Measurements from ENCODE around the gene APOBEC3A.
"Not testable (repeated sequence)": the region's sequence is repeated elsewhere in the genome, so short reads cannot be mapped to it uniquely, and the experiment has no call there.

The APOBEC3A gene

GRCh38 chr22:38981992-38982927 lies 24.9 kb downstream of the APOBEC3A start, which contains the start of gene APOBEC3B:
TSS of gene APOBEC3B (plus strand) at chr22:38982347. CDS start at chr22:38982454, 107 bp downstream.
- peak; percentile 59 to 75 for DNase-seq

- DNase-seq: peak in 1 of 2 donors; percentile 59
Measured at GRCh38 chr22:38984224-38984623, 26.8 kb downstream of the APOBEC3A start.

DNA sequence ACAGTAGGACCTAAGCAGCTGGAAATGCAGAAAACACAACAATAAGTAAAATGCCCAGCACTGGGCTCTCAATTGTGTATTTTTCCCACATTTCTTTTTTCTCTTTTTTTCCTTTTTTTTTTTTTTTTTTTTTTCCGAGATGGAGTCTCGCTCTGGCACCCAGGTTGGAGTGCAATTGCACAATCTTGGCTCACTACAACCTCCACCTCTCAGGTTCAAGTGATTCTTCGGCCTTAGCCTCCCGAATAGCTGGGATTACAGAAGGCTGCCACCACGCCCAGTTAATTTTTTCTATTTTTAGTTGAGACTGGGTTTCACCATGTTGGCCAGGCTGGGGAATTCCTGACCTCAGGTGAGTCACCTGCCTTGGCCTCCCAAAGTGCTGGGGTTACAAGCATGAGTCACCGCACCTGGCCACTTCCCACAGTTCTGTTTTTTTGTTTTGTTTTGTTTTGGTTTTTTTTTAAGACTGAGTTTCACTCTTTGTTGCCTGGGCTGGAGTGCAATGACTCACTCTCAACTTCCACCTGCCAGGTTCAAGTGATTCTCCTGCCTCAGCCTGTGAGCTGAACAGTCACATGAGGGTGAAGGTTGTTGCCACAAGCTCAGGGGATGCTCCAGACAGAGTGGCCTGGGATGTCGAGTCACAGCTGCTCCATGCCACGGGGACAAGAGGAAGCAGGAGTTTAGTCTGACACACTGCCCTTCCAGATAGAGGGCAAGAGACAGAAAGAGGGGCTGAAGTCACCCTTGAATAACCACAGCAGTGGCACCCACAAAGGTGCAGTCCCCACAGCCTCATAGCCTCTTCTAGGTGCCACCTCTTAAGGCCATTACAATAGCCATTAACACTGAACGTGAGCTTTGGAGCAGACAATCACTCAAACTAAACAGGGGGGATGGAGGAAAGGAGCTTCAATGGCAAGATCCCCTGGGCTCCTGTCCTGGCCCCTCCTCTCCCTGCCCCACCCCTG lies 27.7 kb downstream of the APOBEC3A start:
- peak in 1 of 2 donors; percentile 43 for DNase-seq

- no peak for DNase-seq
Measured at GRCh38 chr22:38986629-38987028, 29.2 kb downstream of the APOBEC3A start.

DNA sequence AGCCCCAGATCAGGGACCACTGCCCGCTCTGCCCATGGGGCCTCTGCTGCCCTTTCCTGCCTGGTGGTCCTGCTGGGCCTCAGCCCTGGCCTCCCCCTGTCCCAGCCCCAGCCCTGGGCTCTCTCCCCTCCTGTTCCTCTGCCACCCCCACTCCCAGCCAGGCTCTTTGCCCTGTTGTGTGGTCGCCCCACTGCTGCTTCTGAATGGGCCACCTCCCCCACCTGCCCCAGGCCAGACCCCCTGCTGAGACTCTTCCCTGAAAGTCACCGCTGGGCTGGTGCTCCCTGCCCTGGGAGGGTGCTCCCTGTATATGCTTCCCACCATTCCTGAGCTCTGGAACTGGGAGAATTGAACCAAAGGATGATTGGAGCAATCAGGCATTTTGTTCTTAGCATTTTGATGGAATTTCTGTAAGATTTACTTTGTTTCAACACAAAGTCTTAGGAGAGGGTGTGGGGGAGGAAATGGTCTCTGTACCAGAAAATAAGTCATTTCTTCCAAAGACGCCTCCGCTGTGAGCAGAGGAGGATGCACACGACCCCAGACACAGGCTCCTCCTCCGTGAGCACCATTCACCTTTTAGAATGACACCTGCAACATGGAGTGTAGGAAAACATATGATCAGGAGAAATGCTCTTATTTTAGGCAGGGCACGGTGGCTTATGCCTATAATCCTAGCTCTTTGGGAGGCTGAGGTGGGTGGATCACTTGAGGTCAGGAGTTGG lies 29.9 kb downstream of the APOBEC3A start:
- DNase-seq: no peak

GRCh38 chr22:38989466-38989865 lies 32.1 kb downstream of the APOBEC3A start:
- DNase-seq: peak in 1 of 2 donors; percentile 12

DNA sequence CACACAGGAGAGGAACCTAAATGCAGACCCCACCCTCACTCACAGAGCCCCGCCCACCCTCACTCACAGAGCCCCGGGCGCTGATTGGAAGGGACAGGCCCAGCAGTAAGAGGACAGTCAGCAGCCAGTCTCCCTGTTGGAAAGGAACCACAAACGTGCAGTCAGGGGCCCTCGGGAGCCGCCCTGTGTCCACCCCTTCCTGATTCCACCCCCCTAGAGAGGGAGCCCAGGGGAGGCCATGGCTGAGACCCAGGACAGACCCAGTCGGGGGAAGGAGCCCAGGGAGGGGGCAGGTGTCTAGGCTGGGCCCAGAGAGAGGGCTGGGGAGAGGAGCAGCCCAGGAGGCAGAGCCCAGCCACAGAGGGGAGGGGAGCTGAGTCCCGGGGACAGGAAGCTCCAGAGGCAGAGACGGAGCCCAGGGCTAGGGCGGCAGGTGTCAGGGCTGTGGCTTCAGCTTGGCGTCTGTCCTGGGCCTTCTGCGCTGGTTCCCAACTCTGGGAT lies 35.5 kb downstream of the APOBEC3A start:
- DNase-seq: not testable (repeated sequence)

- DNase-seq: no peak
Measured at GRCh38 chr22:38996105-38996504, 38.7 kb downstream of the APOBEC3A start.

- DNase-seq: no peak
Measured at GRCh38 chr22:38997518-38997917, 40.1 kb downstream of the APOBEC3A start.

GRCh38 chr22:39003165-39003638 lies 45.8 kb downstream of the APOBEC3A start:
- peak; percentile 43 to 87 for DNase-seq

- DNase-seq: no peak
Measured at GRCh38 chr22:39007177-39007576, 49.8 kb downstream of the APOBEC3A start.

- peak in 1 of 2 donors; percentile 80 for DNase-seq
Measured at GRCh38 chr22:39008271-39008850, 51.0 kb downstream of the APOBEC3A start.

DNA sequence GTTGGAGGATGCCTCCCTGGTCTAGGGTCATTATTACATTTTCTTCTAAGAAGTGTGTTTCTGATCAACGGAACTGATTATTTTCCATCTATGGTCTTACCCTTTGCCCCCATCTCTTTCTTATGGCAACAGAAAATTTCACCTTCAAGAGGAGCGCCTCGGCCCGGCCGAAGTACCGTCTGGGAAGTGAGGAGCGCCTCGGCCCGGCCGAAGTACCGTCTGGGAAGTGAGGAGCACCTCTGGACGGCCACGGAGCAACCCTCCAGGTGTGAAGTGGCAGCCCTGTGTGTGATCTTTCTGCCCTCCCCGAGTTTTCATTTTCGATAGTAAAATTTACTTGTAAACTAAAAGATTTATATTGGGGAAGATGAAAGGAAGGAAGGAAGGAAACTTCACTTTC lies 53.5 kb downstream of the APOBEC3A start:
- no peak for DNase-seq

Data from bone marrow (tissue), 2 donors.